Activated naive CD8-positive, alpha-beta T cell (primary cell): ENCODE measurements around the gene SELENOS.

ENCODE experiments used
- H3K27ac Mint-ChIP-seq: one replicate; pipeline ENCODE4 v1.8.0; 2021; ENCODE audit warnings: mixed read lengths
- H3K27me3 Mint-ChIP-seq: one replicate; pipeline ENCODE4 v1.8.0; 2021; ENCODE audit warnings: mixed read lengths
- H3K36me3 Mint-ChIP-seq: one replicate; pipeline ENCODE4 v1.8.0; 2021; ENCODE audit warnings: mixed read lengths
- H3K4me1 Mint-ChIP-seq: one replicate; pipeline ENCODE4 v1.8.0; 2021; ENCODE audit warnings: low read depth, mixed read lengths
- H3K4me3 Mint-ChIP-seq: one replicate; pipeline ENCODE4 v1.8.0; 2021; ENCODE audit warnings: mild to moderate bottlenecking, mixed read lengths
- H3K9me3 Mint-ChIP-seq: one replicate; pipeline ENCODE4 v1.8.0; 2021; ENCODE audit warnings: low read depth, mixed read lengths

The SELENOS gene

DNA sequence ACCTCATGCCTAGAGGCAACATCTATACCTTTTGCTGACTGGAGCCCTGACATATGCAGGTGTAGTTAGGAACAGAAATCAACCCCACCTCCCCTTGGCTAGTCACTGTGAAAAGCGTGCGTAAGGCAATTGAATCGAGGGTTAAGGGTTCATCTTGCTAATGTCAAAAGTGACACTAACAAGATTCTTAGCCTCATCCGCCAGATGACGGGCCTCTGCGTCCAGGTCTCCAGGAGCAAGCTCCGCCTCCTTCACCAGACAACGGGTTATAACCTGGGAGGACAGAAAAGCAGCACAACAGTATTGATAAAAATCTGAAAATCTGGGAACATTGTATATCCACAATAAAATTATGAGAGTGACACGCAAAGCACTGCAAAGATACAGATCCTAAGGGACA, 4.7 kb downstream of the SELENOS start:
- no peaks in the 10 kb centered on the region for H3K9me3 Mint-ChIP-seq
- H3K27ac Mint-ChIP-seq = no peak overlapping the region
- no peak overlapping the region for H3K4me3 Mint-ChIP-seq
- no peaks in the 10 kb centered on the region for H3K27me3 Mint-ChIP-seq
- peaks cover 8% of the 10 kb centered on the region for H3K36me3 Mint-ChIP-seq
- peaks cover 20% of the 10 kb centered on the region for H3K4me1 Mint-ChIP-seq

GRCh38 chr15:101269479-101270223, 7.6 kb downstream of the SELENOS start:
- peaks cover 3% of the 10 kb centered on the region for H3K36me3 Mint-ChIP-seq
- H3K9me3 Mint-ChIP-seq = no peaks in the 10 kb centered on the region
- no peak overlapping the region for H3K27ac Mint-ChIP-seq
- H3K4me1 Mint-ChIP-seq = no peaks in the 10 kb centered on the region
- no peaks in the 10 kb centered on the region for H3K27me3 Mint-ChIP-seq
- no peak overlapping the region for H3K4me3 Mint-ChIP-seq

DNA sequence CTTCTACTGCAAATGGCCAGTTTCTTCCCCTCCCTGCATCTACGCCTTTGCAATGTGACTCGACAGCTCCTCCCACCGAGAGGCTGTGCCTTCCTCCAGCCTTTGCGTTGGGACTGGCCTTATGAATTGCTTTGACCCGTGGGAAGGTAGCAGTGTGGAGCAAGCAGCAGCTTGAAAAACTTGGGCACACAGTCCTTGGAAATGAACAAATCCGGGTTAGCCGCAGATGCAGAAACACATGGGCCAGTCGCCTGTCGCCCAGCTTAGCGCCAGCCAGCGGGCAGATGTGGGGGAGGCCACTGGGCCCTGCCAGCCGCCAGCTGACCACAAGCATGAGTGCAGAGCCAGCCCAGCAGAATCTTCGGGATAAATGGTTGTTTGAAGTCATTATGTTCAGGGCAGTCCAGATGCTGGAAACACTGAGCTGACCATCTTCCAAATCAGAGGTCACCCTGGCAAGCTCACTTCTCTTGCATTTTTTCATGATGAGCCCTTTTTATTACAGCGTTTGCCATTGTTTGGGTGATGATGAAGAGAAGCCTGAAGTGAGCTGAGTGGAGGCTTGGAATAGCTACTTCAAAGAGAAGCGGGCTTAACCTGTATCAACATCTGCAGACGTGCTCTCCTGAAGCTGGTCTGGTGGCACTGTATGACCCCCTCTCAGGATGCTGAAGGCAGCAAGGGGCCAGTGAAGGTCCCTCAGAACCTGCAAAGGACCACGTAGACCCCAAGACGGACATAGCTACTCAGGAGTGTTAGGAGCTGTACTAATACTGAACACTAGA, 9.8 kb downstream of the SELENOS start:
- H3K27ac Mint-ChIP-seq = no peak overlapping the region
- no peaks in the 10 kb centered on the region for H3K9me3 Mint-ChIP-seq

DNA sequence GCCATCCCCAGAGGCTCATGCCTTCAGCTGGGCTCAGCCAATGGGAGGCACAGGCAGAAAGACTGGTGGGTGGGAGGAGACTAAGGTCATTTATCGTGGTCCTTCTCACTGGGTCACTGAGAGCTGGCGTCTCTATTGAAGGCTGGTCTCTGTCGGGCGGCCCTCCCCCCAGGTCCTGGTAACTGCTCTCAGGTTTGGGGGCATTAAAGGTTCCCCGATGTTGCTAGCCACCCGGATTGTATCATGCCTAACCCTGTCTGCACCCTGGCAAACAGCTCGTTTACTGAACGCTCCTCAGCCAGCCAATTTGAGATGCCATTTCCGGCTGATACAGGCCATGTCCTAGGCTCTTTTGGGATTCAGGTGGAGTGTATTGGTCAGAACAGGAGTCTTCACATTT, 10.5 kb downstream of the SELENOS start:
- no peak overlapping the region for H3K27ac Mint-ChIP-seq
- no peaks in the 10 kb centered on the region for H3K9me3 Mint-ChIP-seq
- no peaks in the 10 kb centered on the region for H3K36me3 Mint-ChIP-seq
- no peaks in the 10 kb centered on the region for H3K27me3 Mint-ChIP-seq
- H3K4me3 Mint-ChIP-seq = no peak overlapping the region
- H3K4me1 Mint-ChIP-seq = no peaks in the 10 kb centered on the region

More for the DNA sequence above, 9.8 kb downstream of the SELENOS start:
- no peak overlapping the region for H3K4me3 Mint-ChIP-seq
- no peaks in the 10 kb centered on the region for H3K27me3 Mint-ChIP-seq
- no peaks in the 10 kb centered on the region for H3K36me3 Mint-ChIP-seq
- H3K4me1 Mint-ChIP-seq = no peaks in the 10 kb centered on the region

DNA sequence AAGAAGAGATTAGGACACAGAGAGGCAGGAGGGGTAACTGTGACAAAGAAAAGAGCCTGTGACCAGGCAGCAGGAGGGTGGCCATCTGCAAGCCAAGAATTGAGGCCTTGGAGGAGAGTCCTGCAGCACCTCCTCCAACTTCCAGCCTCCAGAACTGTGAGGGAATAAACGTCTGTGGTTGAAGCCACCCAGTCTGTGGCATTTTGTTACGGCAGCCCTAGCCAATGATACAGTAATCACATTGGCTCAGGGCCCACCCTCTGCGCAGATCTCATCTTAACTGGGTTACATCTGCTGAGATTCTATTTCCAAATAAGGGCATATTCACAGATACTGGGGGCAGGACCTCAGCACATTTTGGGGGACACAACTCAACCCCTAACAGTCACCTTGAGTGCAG, 11.3 kb downstream of the SELENOS start:
- H3K4me3 Mint-ChIP-seq = no peak overlapping the region
- H3K4me1 Mint-ChIP-seq = no peaks in the 10 kb centered on the region
- H3K36me3 Mint-ChIP-seq = no peaks in the 10 kb centered on the region
- no peaks in the 10 kb centered on the region for H3K27me3 Mint-ChIP-seq
- H3K9me3 Mint-ChIP-seq = no peaks in the 10 kb centered on the region
- no peak overlapping the region for H3K27ac Mint-ChIP-seq

DNA sequence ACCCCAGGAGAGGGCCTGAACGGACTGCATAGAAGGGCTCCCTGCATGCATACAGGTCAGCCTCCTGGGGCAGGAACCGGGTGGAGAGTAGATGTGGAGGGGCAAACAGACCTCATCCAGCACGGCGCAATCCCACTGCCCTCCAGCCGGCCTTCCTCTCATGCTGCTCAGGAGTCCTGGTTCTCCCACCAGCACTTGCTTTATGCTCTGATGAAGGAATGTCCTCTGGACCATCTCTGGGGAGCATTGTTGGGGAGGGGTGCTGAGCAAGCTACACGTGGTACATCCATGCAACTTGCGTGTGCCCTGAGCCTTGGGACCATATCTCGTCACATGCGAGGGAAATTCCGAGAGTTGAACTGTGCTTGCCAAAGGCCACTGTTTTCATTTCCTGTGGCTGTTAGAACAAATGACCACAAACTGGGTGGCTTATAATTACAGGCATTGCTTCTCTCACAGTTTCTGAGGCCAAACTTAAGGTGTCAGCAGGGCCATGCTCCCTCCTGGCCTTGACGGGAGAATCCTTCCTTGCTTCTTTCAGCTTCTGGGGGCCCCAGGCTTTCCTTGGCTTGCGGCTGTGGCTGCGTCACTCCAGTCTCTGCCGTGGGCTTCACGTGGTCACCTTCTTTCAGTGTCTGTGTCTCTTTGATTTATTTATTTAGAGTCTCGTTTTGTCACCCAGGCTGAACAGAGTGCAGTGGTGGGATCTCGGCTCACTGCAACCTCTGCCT, 12.2 kb downstream of the SELENOS start:
- no peak overlapping the region for H3K4me3 Mint-ChIP-seq

GRCh38 chr15:101264011-101264410, 13.3 kb downstream of the SELENOS start:
- H3K27ac Mint-ChIP-seq = no peak overlapping the region
- peaks cover 3% of the 10 kb centered on the region for H3K27me3 Mint-ChIP-seq
- no peaks in the 10 kb centered on the region for H3K9me3 Mint-ChIP-seq
- no peaks in the 10 kb centered on the region for H3K4me1 Mint-ChIP-seq
- H3K4me3 Mint-ChIP-seq = no peak overlapping the region
- H3K36me3 Mint-ChIP-seq = no peaks in the 10 kb centered on the region

More for the DNA sequence above, 12.2 kb downstream of the SELENOS start:
- H3K36me3 Mint-ChIP-seq = no peaks in the 10 kb centered on the region
- no peaks in the 10 kb centered on the region for H3K9me3 Mint-ChIP-seq
- no peak overlapping the region for H3K27ac Mint-ChIP-seq
- peaks cover under 1% of the 10 kb centered on the region for H3K27me3 Mint-ChIP-seq
- H3K4me1 Mint-ChIP-seq = no peaks in the 10 kb centered on the region

DNA sequence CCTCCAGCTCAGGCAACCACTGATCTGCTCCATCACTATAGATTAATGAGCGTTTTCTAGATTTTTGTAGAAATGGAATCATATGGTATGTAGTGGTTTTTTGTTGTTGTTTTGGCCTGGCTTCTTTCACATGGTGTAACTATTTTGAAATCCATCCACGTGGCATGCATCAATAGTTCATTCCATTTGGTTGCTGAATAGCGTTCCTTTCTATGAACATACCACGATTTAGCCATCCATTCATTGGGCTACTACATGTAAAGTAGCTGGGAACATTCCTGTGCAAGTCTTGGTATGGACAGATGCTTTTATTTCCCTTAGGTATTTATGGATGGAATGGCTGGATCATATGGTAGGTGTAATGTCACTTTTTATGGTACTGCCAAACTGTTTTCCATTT, 14.7 kb downstream of the SELENOS start:
- no peak overlapping the region for H3K27ac Mint-ChIP-seq
- no peaks in the 10 kb centered on the region for H3K36me3 Mint-ChIP-seq
- H3K4me3 Mint-ChIP-seq = no peak overlapping the region
- H3K27me3 Mint-ChIP-seq = peaks cover 3% of the 10 kb centered on the region
- H3K9me3 Mint-ChIP-seq = no peaks in the 10 kb centered on the region
- peaks cover 4% of the 10 kb centered on the region for H3K4me1 Mint-ChIP-seq

- Mint-ChIP-seq H3K36me3 (no peaks in the 10 kb centered on the region), H3K4me3 (no peak overlapping the region), H3K27me3 (peaks cover 3% of the 10 kb centered on the region), H3K27ac (no peak overlapping the region), H3K9me3 (no peaks in the 10 kb centered on the region), H3K4me1 (peaks cover 18% of the 10 kb centered on the region)
Observed at GRCh38 chr15:101258238-101259144, 18.8 kb downstream of the SELENOS start.

DNA sequence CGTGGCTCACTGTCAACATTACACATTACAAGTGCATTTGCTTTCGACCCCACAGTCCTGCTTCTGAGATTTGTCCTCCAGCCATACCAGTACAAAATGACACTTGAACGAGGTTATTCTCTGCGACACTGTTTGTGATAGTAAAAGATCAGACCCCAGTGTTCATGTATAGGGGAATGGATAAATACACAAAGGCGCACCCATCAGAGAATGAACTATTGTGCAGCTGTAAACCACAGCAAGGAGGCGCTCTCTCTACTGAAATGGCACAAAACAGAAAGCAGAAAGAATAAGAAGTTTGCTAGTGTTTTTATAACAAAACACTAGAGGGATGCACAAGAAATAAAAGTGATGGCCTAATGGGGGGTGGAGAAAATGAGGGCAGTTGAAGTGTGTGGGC, 20.5 kb downstream of the SELENOS start:
- peaks cover 3% of the 10 kb centered on the region for H3K27me3 Mint-ChIP-seq
- no peaks in the 10 kb centered on the region for H3K9me3 Mint-ChIP-seq
- no peaks in the 10 kb centered on the region for H3K36me3 Mint-ChIP-seq
- no peak overlapping the region for H3K27ac Mint-ChIP-seq
- H3K4me3 Mint-ChIP-seq = no peak overlapping the region
- peaks cover 30% of the 10 kb centered on the region for H3K4me1 Mint-ChIP-seq

DNA sequence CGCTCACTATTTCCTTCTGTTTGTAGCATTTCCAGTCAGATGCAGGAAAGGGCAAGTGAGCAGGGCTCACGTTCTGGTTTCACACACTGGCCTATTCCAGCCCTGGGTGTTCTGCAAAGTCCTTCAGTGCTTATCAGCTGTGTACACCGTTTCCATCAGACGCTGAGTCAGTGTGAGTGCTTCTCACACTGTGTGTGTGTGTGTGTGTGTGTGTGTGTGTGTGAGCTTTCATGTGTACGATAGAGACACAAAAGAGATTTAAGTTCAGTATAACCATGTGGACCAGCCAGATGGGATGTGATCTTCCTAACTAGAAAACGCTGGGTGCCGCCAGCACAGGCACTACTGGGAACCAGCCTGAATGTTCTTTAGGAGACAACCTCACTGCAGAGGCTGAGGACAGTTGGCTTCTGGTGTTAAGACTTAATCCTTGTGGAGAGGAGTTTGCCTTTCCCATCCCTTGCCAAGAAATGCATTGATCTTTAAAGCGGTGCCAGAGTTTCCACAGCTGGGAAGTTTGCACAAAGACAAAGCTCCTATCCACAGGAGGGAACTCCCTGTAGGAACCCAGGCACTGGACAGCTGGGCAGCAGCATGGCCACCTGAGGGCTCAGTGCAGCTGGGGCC, 21.6 kb downstream of the SELENOS start:
- H3K36me3 Mint-ChIP-seq = no peaks in the 10 kb centered on the region
- H3K9me3 Mint-ChIP-seq = no peaks in the 10 kb centered on the region
- peaks cover 30% of the 10 kb centered on the region for H3K4me1 Mint-ChIP-seq
- H3K4me3 Mint-ChIP-seq = no peak overlapping the region
- peaks cover 3% of the 10 kb centered on the region for H3K27me3 Mint-ChIP-seq
- H3K27ac Mint-ChIP-seq = peak overlapping the region; percentile 46

DNA sequence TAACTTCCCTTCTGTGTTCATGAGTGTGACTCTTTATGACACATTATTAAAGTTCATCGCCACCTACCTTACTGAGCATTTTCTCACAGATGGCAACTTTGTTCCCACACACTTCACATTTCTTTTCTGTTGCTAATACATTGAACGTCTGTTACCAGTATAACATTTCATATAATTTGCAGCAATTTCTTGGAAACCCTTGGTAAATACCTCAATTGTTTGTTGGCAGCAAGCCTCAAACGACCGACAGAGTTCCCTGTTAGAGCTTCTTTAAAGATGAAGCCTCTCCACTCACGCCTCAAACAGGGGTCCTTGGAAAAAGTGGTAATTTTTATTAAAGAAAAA, 22.3 kb downstream of the SELENOS start:
- peak overlapping the region; percentile 13 for H3K4me3 Mint-ChIP-seq
- H3K36me3 Mint-ChIP-seq = peaks cover 3% of the 10 kb centered on the region
- H3K27me3 Mint-ChIP-seq = peaks cover 2% of the 10 kb centered on the region
- peaks cover 34% of the 10 kb centered on the region for H3K4me1 Mint-ChIP-seq
- H3K9me3 Mint-ChIP-seq = no peaks in the 10 kb centered on the region
- peak overlapping the region; percentile 46 for H3K27ac Mint-ChIP-seq

DNA sequence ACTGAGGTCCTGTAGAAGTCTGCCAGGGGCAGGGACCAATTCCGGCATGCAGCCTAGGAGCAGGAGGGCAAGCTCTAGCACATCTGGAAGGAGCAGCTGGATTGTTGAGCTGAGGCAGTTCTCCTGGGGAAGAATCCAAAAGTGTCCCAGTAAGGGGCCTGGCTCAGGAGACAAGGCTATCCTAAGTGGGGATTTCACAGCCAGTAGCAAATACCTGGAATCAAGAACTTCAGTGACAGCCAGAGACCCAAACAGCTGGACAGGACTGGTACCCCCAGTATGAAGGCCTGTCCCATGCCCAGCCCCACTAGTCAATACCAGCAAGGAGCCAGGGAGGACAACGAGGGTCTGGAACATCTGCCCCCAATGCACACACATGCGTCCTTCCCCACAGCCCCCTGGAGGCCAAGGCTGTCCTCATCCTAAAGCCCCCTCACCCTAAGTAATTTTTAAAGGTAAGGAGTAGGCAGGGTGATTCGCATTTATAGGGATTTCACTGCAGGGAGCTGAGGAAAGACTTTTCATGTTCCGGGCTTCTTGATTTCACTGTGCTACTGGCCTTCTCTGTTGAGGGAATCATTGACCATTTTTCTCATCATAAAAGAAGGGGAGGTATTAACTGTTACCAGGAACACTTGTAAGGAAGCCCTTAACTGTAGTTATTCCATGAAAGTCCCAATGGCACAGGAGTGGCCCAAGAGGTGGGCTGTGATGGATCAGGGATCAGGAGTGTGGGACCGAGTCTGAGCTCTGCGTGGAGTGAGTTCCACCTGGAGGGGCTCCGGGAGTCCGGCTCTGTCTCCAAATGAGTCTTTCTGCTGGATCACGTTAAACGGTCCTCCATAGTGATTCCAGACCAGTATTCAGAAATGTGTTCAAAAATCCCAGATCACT, 22.9 kb downstream of the SELENOS start:
- H3K27ac Mint-ChIP-seq = peak overlapping the region; percentile 46

More for the DNA sequence above, 22.9 kb downstream of the SELENOS start:
- Mint-ChIP-seq H3K36me3 (peaks cover 6% of the 10 kb centered on the region), H3K27me3 (no peaks in the 10 kb centered on the region), H3K4me3 (peak overlapping the region; percentile 13), H3K4me1 (peaks cover 39% of the 10 kb centered on the region), H3K9me3 (no peaks in the 10 kb centered on the region)
